GM18498 (cell line): ENCODE data around the gene MINK1.

Source experiments
- ATAC-seq: cut with Tn5 transposase; IDR thresholded peaks from one replicate; pipeline ENCODE4 v1.9.1; 2021; ENCODE audit warnings: mild to moderate bottlenecking, moderate library complexity; ENCODE audit not compliant: unreplicated experiment

Gene MINK1

GRCh38 chr17:4833178-4833940 lies at the start of gene MINK1:
MINK1 (plus strand) TSS chr17:4833340; CDS start chr17:4833584, 244 bp downstream.
- ATAC-seq = peak; percentile 92

- no peak for ATAC-seq
Observed at GRCh38 chr17:4785311-4786105, 47.6 kb upstream of the MINK1 start.

- ATAC-seq = no peak
Observed at GRCh38 chr17:4786106-4786511, 47.0 kb upstream of the MINK1 start, which contains the start of gene VMO1. VMO1 (minus strand) TSS chr17:4786364; CDS start chr17:4786352, 12 bp downstream.

GRCh38 chr17:4786516-4786915 lies 46.6 kb upstream of the MINK1 start:
- ATAC-seq = no peak

GRCh38 chr17:4788159-4788806 lies 44.9 kb upstream of the MINK1 start:
- ATAC-seq = no peak

GRCh38 chr17:4788807-4789700 lies 44.1 kb upstream of the MINK1 start, which contains the start of gene GLTPD2:
GLTPD2 (plus strand) TSS chr17:4788964; CDS start chr17:4789012, 48 bp downstream.
- ATAC-seq = no peak

- ATAC-seq = no peak
Observed at GRCh38 chr17:4789701-4789950, 43.5 kb upstream of the MINK1 start.

GRCh38 chr17:4789951-4790704 lies 43.0 kb upstream of the MINK1 start:
- peak; percentile 90 for ATAC-seq

GRCh38 chr17:4790705-4791088 lies 42.4 kb upstream of the MINK1 start:
- ATAC-seq = no peak

- ATAC-seq = no peak
Observed at GRCh38 chr17:4795168-4795567, 38.0 kb upstream of the MINK1 start.

- ATAC-seq = peak; percentile 22
Observed at GRCh38 chr17:4796552-4796920, 36.6 kb upstream of the MINK1 start.

GRCh38 chr17:4800462-4801196 lies 32.5 kb upstream of the MINK1 start:
- no peak for ATAC-seq

- no peak for ATAC-seq
Observed at GRCh38 chr17:4802228-4802627, 30.9 kb upstream of the MINK1 start, which contains the start of gene C17orf114. C17orf114 (minus strand) TSS chr17:4802328.

GRCh38 chr17:4806456-4806776 lies 26.7 kb upstream of the MINK1 start:
- ATAC-seq = no peak

- ATAC-seq = peak; percentile 94
Observed at GRCh38 chr17:4806777-4807604, 26.1 kb upstream of the MINK1 start, which contains the start of gene PLD2. PLD2 (plus strand) TSS chr17:4807152; CDS start chr17:4807773, 621 bp downstream.

- no peak for ATAC-seq
Observed at GRCh38 chr17:4807605-4808377, 25.3 kb upstream of the MINK1 start.

GRCh38 chr17:4808378-4808767 lies 24.8 kb upstream of the MINK1 start:
- no peak for ATAC-seq
